GM12892 (cell line): Measurements from ENCODE around the gene TCF23.
"Not testable (repeated sequence)": the region's sequence is repeated elsewhere in the genome, so short reads cannot be mapped to it uniquely, and the experiment has no call there.

Experiments used
- DNase-seq: peaks from one replicate; pipeline ENCODE4 v3.0.0; 2011; ENCODE audit not compliant: insufficient read length
- FAIRE-seq: peaks from 2 replicates; lab custom pipeline; 2011; peaks lifted over from hg19 to GRCh38; lab: Jason Lieb, UNC
- POLR2A ChIP-seq: IDR thresholded peaks from 2 replicates; pipeline ENCODE4 v1.6.1; 2011; ENCODE audit warnings: low read depth, low read length, control low read depth
- POLR2AphosphoS5 ChIP-seq: IDR thresholded peaks from 2 replicates; pipeline ENCODE4 v1.6.1; 2011; ENCODE audit warnings: low read depth, low read length, control low read depth
- TAF1 ChIP-seq: IDR thresholded peaks from 2 replicates; pipeline ENCODE4 v1.6.1; 2011; ENCODE audit warnings: low read depth, mild to moderate bottlenecking, control low read depth, low read length, borderline replicate concordance

The TCF23 gene

DNA sequence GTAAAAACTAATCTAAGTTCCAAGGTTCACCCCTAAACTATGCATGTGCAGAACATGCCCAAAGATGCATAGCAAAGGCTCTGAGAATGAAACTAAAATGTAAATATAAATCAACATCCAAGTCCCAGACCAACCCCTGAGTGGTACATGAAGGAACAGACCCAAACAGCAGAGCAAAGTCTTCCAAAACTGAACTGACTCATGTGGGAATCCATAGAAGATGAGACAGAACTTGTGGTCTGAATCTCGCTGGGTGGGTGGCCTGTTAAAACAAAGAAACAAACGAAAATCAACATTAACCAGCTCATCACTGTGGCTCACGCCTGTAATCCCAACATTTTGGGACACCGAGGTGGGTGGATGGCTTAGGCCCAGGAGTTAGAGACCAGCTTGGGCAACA is 33.5 kb downstream of the TCF23 start:
- DNase-seq (no peak), FAIRE-seq (no peak)
- TF ChIP-seq POLR2A (no peak), POLR2AphosphoS5 (no peak), TAF1 (no peak)

- TF ChIP-seq TAF1 (no peak), POLR2AphosphoS5 (no peak), POLR2A (no peak)
- FAIRE-seq (no peak), DNase-seq (no peak)
Observed at GRCh38 chr2:27184115-27184514, 35.3 kb downstream of the TCF23 start.

DNA sequence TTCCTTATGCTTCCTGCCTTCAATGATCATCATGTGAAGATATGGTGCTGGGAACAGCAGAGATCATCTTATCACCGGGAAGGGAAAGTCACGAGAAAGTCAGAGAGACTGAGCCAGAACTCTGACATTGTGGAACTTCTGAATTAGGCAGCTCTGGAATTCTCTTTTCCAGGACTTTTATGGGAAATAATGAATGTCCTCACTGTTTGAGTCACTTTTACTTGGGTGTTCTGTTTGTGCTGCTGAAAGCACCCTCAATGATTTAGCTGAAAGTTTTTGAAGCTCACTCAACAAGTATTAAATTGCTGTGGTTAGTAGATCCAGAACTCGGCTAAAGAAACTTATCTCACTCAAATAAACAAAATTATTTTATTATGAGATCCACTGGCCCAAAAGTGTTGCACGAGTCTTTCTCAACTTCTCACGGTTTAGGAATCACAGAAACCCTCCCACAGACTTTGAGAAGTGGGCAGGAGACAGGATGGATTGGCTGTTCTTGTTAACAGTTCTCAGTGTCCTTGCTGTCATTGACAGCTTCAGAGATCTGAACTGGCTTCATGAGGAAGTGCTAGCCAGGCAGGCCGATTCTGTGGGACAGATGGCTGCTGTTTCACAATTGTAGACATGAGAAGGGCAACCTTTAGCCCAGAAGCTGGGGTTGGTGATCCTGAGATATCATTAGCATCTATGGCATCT is 36.7 kb downstream of the TCF23 start:
- no peak for DNase-seq
- FAIRE-seq, result no peak
- TF ChIP-seq POLR2A (no peak), POLR2AphosphoS5 (no peak), TAF1 (no peak)

- DNase-seq (no peak), FAIRE-seq (no peak)
- no peak for TF ChIP-seq POLR2A
- TF ChIP-seq TAF1, result no peak
- no peak for TF ChIP-seq POLR2AphosphoS5
Observed at GRCh38 chr2:27186613-27187345, 38.0 kb downstream of the TCF23 start.

DNA sequence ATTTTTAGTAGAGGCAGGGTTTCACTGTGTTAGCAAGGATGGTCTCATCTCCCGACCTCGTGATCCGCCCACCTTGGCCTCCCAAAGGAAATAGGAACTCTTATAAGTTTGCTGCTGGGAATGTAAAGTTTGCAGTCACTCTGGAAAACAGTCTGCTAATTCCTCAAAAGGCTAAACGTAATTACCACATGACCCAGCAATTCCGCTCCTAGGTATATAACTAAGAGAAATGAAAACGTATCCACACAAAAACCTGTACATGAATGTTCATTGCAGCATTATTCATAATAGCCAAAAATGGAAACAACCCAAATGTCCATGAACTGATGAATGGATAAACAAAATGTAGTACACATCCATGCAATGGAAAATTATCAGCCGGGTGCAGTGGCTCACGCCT is 41.2 kb downstream of the TCF23 start:
- FAIRE-seq (no peak), DNase-seq (no peak)

GRCh38 chr2:27191070-27191829 is 42.4 kb downstream of the TCF23 start:
- DNase-seq, result no peak
- no peak for FAIRE-seq

More for the DNA sequence above, 41.2 kb downstream of the TCF23 start:
- no peak for TF ChIP-seq POLR2A
- TF ChIP-seq POLR2AphosphoS5, result no peak
- TF ChIP-seq TAF1, result no peak

GRCh38 chr2:27194538-27195354 is 45.9 kb downstream of the TCF23 start:
- no peak for DNase-seq
- no peak for TF ChIP-seq POLR2A
- no peak for TF ChIP-seq TAF1
- TF ChIP-seq POLR2AphosphoS5, result no peak
- FAIRE-seq, result no peak

More at GRCh38 chr2:27191070-27191829, 42.4 kb downstream of the TCF23 start:
- TF ChIP-seq POLR2A (no peak), TAF1 (no peak), POLR2AphosphoS5 (no peak)

DNA sequence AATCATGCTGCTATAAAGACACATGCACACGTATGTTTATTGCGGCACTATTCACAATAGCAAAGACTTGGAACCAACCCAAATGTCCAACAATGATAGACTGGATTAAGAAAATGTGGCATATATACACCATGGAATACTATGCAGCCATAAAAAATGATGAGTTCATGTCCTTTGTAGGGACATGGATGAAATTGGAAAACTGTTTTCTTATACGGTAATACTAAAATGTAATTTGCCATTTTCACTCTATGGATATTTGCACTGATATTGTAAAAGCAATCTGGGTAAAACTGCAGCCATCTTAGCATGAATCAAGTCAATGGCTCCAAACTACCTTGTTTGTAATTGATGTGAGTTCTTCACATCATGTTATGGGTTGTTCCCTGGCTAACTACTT is 47.0 kb downstream of the TCF23 start:
- not testable (repeated sequence) for DNase-seq, FAIRE-seq

DNA sequence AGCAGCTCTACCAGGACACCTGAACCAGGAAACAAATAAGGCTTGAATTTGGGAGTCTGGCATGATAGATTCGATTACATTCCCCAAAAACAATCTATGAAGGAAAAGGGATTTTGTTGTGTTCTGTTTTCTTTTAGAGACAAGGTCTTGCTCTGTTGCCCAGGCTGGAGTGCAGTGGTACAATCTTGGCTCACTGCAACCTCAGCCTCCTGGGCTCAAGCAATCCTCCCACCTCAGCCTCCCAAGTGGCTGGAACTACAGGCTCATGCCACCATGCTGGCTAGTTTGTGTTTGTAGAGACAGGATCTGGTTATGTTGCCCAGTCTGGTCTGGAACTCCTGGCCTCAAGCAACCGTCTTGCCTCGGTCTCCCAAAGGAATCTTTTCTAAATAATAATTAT is 49.3 kb downstream of the TCF23 start:
- not testable (repeated sequence) for DNase-seq, FAIRE-seq

- no peak for FAIRE-seq
- no peak for DNase-seq
- TF ChIP-seq TAF1 (no peak), POLR2A (no peak), POLR2AphosphoS5 (no peak)
Observed at GRCh38 chr2:27198627-27199026, 49.8 kb downstream of the TCF23 start.

- no peak for TF ChIP-seq TAF1
- TF ChIP-seq POLR2A, result no peak; the same call in none of the 2 replicates
- TF ChIP-seq POLR2AphosphoS5, result 0 out of 2 replicates have a peak, but pooled peaks have one; percentile 56
- DNase-seq (no peak), FAIRE-seq (no peak)
Observed at GRCh38 chr2:27199241-27199640, 50.4 kb downstream of the TCF23 start.

DNA sequence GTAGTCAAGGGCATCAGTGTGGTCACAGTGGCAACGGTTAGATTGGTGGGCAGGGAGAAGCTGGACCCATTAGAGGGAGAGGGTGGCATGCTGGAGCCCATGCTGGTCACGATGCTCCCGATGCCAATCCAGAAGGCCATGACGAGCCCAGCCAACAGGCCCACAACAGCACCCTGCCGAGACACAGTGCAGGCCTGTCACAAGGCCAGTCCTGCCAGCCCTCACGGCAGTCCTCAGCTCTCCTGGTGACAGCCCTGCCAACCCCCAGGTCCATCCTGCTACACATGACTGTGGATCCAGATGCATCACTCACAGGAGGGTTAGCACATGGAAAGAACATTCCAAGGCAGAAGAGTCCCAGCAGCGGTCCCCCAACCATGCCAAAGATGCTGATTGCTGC is 52.9 kb downstream of the TCF23 start:
- DNase-seq, result no peak
- no peak for FAIRE-seq
- TF ChIP-seq POLR2A, result no peak
- TF ChIP-seq TAF1, result no peak
